NAMALWA (cell line): ENCODE data around the gene TSC22D3.
"Not testable (repeated sequence)": the region's sequence is repeated elsewhere in the genome, so short reads cannot be mapped to it uniquely, and the experiment has no call there.

Source experiments
- DNase-seq: peaks from one replicate; pipeline ENCODE4 v3.0.0-alpha.2; 2015; ENCODE audit warnings: low spot score

The TSC22D3 gene

DNA sequence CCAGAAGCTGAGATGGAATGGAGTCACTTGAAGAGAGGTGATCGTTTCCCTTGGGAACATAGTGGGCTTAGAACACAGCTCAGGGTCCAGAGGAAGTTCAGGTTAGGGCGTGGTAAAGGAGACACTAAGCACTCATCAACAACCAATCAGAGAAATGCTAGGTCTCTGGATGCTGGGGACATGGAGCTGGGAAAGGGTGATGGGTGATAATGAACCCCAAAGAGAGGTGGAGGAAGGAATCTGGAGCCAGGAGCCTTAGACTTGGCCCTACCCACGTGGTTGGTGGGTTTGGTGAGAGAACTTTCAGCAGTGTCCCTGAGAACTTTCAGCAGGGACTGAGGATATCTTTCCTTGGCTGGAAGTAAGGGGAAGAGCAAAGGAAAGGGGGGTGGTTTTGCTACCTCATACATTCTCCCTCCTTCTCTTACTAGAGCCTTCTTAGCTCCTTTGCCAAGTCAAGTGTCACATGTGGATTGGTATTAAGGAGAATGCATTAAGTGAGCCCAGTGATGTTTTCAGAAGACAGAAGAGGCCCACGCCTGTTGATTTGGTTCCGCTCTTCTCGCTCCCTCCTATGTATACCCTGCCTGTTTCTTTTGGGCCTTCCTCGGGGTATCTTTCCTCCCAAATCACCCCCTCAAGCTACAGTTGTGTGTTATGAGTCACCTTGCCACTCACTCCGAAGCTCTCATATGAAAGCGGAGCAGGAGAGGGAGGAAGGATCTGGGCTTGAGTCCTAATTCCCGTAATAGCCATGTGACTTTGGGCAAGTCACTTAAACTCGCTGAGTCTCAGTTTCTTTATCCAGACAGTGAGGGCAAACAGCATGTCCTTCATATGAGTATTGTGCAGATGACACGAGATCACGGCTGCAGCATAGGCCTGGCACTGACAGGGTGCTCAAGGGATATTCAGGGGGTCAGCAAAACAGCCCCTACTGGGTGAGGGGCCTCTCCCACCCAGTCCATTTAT lies 63.1 kb downstream of the TSC22D3 start:
- no peak for DNase-seq

DNA sequence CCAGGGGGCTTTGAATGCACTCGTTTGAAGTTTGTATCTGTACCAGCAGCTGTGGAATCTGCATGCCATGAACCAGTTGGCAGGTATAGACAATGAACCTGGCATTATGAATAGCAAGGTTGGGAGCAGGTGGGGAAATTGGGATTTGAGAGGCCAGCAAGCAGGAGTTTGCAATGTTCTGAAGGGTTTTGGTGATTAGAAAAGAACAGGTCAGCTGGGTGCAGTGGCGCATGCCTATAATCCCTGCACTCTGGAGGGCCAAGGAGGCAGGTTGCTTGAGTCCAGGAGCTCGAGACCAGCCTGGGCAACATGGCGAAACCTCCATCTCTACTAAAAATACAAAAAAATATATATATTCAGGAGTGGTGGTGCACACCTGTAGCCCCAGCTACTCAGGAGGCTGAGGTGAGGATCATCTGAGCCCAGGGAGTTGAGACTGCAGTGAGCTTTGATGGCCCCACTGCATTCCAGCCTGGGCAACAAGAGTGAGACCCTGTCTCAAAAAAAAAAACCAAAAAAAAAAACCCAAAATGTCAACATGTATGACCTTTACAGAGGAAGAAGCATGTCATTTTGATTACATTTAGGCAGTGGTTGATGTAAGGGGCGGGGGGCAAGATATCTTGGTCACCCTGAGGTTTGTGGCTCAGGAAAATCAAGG lies 63.9 kb downstream of the TSC22D3 start:
- no peak for DNase-seq

DNA sequence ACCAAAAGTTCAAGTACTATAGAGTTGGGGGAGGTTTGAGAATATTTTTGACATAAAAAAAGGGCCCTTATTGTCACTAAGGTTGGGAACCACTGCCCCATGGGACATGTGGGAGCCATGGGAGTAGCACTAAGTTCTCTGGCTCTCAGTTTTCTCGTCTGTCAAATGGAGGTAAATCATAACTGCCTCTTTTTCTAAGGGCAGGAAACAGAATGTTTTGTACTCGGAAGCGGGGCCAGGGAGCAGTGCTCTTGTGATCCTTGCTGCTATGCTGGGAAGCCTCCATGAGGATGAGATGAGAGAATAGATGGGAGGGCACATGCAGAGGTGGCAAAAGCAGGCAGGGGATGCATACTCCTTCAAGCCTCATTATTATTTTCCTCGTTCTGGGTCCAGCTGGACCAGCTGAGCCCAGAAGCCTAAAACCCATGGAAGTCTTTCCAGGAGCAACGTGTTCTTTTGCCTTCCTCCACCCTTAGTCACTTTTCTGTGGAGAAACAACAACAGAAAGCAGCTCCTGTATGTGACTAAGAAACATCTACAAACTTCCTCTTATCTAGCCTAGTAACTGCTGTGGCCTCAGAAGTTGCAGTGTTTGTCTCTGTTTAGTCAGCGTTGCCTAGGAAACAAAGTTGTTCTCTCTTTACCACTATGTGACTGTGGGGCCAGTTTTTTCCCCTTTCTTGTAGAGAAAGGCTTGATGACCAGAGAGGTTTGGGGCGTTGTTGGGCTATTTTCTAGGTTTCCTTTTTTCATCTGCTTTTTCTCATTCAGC lies 64.8 kb downstream of the TSC22D3 start:
- peak; percentile 91 for DNase-seq

DNA sequence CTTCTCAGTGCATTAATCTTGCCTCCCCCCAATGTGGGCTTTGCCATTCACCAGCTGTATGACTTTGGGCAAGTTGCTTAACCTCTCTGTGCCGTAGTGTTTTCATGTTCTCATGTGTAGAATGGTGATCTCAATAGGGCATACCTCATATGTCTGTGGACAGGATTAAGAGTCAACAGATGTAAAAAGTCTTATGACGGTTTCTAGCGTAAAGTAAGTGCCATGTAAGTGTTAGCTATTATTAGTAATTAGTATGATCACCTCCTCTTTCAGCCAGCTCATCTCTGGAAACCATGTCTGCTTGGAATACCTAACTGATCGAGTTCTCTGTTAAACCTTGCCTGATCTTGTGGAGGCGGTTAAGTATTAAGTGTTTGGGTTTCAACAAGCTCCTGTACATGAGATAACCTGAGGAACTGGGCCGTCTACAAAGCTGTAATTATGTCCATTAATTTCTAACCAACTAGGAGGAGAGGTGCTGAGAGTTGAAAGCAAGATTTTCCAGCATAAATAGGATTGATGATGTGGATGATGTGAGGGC lies 66.3 kb downstream of the TSC22D3 start:
- DNase-seq, result no peak

DNA sequence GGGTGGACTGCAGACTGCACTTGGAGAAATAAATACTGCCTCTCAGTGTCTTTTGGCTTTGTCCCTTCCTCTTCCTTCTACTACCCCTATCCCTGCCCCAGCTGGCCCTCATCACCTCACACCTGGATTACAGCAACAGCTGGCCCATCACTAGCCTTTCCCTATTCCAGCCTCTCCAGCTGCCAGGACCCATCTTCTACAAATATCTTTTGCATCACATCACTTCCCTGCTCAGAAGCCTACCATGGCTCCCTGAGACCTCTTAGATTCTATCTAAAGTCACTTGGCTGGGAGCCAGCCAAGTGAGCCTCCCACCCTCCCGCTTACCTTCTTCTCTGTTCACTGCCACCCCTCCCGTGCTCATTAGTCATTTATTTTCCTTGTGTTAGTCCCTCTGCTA lies 66.8 kb downstream of the TSC22D3 start:
- no peak for DNase-seq

DNA sequence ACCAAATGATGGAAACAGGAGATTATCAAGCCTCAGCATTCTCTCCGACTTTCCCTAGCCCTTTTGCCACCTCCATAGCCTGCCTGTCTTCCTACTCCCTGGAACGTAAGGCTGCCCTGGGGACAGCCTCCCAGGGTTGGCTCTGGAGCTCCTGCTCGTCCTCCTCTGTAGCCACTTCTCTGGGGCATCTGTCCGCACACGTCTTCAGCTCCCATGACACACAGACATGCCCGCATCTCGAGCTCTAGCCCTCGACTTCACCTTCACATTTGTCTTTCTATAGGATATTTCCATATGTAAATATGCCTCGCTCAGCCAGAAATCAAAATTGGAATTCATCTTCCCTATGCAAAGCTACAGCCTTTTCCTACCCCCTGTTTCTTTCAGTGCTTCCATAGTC lies 67.7 kb downstream of the TSC22D3 start:
- no peak for DNase-seq

DNA sequence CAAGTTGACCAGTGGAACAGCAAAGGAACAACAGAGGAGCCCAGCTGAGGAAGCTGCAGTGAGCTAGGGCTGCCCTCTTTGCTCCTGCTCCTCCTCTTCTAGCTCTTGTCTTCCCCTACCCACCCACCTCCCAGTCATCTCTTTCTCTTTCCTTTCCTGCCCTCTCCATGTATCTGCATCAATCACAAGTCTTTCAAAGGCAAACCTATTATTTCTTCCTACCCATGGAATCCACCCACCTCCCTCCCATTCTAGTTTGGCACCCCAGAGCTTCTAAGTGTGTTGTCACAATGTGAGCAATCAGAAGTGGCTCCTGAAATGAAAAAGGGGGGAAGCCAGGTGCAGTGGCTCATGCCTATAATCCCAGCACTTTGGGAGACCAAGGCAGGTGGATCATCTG lies 69.3 kb downstream of the TSC22D3 start:
- no peak for DNase-seq

DNA sequence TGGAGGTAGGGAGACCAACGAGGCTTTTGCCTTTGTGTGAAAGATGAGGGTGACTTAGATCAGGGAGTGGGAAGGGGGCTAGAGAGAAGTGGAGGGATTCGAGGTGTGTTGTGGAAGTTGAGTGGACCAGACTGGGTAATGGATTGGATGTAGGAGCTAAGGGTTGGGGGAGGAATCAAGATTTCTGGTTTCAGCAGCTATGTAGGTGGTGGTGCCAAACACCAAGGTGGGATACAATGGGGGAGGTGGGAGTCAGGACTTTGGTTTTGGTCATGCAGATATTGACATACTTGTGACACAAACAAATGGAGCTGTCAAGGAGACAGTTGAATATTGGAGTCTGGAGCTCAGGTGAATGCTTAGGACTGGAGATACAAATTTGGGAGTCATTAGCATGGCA lies 71.0 kb downstream of the TSC22D3 start:
- no peak for DNase-seq

DNA sequence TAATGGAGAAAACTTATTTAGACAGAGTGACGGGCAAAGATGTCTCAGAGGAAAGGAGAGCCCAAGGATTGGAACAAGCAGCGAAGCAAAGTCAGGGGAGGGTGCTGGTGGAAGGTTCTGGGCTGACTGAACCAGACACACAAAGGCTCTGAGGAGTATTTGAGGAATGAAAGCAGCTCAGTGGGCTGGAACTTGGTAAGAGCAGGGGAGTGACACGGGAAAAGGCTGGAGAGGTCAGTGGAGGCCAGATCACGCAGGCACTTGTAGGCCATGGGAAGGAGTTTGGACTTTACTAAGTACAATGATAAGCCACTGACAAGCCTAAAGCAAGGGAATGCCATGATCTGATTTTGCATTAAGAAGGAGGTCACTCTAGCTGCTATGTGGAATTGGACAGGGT lies 71.4 kb downstream of the TSC22D3 start:
- no peak for DNase-seq

DNA sequence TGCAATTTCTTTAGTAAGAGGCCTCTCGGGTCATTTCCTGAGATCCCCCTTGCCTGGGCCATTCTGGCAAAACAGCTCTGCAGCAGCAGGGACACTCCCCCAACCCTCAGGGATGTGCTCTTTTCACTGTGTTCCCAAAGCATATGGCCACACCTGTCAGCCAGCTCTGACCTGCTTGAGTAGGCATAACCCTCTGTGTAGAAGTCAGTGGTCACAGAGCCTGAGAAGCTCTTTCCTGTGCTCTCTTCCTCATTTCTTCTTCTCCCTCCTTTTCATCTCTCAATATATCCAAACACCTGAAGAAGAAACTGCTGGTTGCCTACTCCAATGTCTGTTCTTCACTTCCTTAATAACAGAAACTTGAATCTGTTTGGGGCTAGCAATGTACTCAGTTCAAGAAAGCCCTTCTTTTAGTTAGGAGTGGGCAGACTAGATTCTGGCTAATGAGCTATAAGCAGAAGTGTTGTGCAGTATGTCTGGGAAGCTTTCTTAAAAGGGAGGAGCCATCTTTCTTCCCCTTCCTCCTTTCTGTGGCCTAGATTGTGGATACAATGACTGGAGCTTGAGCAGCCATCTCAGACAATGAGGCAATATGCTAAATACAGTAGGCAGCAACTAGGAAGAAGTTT lies 74.0 kb downstream of the TSC22D3 start:
- no peak for DNase-seq

DNA sequence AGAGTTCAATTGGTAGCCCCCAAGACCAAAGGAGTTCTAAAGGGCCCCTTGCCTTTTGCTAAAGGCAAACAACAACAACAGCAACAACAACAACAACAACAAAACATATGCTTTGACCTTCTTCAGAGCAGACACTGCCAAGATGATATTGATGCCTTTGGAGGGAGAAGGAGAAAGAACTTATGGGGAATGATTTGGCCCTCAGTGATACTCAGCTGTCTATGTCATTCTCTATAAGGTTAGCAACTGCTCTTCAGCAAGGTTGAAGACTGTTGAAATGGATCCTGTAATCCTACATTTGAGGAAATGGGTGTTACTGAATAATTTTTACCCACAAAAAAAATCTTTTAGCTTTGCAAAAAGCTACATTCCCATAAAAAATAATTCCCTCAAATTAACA lies 74.8 kb downstream of the TSC22D3 start:
- DNase-seq, result no peak

DNA sequence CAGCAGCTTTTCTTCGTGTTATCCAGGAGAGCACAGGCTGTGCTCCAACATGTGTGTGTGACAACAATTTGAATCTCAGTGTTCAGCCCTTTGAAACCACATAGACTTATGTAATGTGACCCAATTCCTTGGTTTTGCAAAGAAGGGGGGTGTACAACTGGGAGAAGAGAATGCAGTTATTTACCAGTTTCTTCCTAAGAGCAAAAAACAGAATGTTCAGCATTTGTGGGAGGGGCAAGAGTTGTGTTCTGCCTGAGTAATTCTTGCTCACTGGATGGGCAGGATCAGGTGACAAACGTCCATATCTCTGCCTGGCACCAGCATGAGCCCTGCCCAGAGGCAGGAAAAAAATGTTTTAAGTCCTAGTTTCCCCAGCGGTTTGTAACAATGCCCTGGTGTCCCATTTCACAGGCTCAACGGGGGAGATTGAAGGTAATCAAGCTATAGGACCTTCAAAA lies 75.2 kb downstream of the TSC22D3 start:
- DNase-seq, result no peak

DNA sequence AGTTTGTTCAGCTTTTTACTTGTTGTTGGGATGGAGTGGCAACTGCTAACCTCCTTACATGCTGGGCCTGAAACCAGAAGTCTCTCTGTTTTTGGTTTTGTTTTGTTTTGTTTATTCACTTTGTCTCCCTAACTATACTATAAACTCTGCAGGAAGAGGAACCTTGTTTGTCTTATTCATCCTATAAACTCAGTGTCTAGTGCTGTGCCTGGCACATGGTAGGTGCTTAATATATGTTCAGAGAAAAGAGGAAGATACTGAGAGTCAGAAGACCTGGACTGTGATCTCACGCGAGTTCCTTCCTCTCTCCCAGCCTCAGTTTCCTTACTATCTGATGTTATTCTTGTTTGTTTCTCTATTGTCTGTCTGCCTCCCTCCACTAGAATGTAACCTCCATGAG lies 76.0 kb downstream of the TSC22D3 start:
- DNase-seq, result no peak

DNA sequence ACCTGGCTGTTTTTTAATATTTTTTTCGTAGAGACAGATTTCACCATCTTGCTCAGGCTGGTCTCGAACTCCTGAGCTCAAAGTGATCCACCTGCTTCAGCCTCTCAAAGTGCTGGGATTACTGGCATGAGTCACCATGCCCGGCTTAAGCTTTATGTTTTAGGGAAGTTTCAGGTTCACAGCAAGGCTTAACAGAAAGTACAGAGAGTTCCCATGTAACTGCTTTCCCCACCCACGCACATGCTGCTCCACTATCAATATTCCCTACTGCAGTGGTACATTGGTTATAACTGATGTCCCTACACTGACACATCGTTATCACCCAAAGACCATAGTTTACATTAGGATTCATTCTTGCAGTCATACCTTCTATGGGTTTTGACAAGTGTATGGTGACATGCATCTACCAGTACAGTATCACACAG lies 84.6 kb downstream of the TSC22D3 start:
- DNase-seq, result no peak

DNA sequence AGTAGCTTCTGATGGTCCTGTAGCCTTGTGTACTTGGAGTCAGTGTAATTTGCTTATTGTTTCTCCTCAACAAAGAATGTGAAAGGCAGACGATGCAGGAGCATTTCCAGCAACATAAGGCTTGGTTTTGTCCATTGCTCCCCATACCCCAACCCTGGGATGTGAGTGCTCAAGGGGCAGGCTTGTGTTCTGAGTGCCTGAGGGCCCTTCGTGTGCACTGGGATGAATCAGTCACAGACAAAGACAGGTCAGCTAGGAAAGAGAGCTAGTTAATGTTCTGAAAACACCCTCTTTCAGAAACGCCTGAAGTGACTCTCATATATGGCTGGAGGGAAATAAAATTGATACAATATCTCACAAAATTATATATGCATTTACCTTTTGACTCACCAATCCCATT lies 88.1 kb downstream of the TSC22D3 start:
- no peak for DNase-seq

DNA sequence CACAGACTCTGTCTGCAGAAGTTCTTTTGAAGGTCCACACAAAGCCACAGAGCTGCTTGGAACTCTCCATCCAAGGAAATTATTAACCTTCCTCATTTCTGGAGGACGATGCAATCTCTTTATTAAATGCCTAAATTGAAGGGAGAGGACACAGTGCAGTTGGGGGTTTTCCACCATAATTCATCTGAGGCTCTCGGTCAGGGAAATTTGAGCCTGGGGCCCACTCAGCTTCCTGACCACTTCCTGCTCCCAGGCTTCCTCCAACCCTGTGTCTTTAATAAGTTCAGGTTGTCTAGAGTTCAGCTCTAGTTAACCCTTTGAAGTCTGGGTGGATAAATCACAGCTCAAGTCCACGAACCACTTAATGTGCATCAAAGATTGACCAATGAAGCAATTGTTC lies 88.8 kb downstream of the TSC22D3 start:
- DNase-seq, result no peak

DNA sequence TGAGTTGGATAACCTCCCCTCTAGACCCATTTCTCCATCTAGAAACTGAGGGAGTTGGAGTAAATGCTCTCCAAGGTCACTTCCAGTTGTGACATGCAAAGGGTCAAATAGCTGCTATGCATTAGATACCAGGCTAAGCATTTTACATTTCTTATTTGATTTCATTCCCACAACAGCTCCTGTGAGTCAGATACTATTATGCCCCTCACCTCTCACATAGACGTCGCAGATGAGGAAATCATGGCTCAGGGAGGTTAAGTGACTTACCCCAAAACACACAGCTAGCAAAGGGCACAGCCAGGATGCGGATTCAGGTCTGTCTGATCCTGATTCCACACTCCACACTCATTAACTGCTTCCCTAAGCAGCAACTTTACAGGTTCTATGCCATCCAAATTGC lies 89.6 kb downstream of the TSC22D3 start:
- DNase-seq, result no peak

DNA sequence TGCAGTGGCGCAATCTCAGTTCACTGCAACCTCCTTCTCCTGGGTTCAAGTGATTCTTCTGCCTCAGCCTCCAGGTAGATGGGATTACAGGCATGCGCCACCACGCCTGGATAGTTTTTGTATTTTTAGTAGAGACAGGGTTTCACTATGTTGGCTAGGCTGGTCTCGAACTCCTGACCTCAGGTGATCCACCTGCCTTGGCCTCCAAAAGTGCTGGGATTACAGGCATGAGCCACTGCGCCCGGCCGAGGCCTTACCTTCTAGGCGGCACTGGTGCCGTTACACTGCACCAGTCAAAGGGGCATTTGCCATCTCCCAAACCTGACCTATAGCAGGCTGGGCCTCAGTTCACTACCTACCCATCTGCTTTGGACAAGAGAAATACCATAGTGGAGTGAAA lies 90.0 kb downstream of the TSC22D3 start:
- not testable (repeated sequence) for DNase-seq

DNA sequence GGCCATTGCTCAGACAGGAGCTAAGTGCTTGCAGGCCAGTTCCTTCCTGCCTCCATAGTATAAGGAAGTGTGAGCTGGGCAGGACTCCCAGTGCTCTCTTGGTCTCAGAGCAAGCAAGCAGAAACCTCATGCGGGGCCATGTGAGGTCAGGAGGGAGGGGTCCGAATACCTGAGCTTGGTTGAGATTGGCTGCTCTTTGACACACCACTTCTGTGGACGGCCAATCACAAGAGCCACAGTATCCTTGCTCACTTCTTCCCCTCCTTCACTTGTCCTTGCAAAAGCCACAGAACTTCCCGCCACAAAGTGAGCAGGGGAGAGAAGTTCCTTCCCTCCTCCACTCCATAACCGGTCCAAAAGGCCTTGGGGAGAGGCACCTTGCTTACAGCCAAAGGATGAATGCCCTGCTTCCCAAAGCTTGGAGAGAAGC lies 90.6 kb downstream of the TSC22D3 start:
- peak; percentile 16 for DNase-seq

DNA sequence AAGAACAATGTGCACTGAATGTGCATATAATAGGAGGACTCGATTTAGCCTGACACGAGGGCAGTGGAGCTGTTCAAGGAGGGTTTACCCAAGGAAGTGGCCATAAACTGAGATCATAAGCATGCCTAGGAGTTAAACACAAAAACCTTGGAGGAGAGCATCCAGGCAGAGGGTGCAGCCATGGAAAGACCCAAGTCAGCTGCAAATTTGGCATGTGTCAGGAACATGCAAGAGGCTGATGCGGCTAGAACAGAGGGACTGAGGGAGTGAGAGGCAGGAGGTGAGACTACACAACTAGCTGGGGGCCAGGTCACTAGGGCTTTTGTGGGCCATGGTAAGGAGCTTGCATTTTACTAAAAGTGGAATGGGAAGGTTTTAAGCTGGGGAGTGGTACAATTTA lies 91.7 kb downstream of the TSC22D3 start:
- DNase-seq, result no peak

DNA sequence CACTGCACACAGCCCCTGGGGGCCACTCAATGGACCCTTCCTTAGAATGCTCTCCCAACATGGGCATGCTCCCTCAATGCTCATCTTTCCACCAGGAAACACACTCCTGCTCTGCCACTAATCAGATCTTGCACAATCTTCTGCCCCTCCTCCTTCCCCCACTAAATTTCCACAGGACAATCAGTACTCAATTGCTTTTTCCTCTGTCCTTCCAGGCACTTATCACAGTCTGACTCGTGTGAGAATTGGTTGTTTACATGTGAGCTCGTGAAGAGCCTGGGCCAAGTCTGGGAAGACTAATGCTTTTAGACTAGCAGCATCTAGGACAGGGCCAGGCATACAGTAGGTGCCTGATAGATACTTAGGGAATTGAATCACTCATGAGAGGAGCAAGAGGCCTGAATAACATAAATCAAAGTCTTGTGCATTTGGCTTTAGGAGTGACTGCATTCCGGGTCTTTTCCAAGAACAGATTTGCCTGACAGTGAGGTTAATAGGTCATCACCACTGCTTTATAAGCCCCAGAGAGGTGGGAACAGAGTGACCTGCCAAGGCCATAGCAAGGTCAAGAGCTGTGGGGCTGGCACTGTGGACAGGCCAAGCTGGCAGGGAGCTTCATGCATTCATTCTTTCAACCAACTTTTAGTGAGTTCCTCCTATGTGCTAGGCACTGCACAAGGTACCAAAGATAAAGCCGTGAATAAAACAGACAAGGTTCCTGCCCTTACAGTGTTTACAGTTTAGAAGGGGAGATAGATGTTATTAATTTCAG lies 92.3 kb downstream of the TSC22D3 start:
- no peak for DNase-seq
